Neural progenitor cell (in vitro differentiated cells): ENCODE data around the gene VAV3. TPM values are rescaled to one million over a fixed set of nuclear protein-coding genes. Genes with fewer than 3 reads are reported as not detected.
"Not testable (repeated sequence)": the region's sequence is repeated elsewhere in the genome, so short reads cannot be mapped to it uniquely, and the experiment has no call there.

ENCODE experiments used
- DNase-seq: peaks from one replicate; pipeline ENCODE4 v3.0.0-alpha.2; 2016; ENCODE audit warnings: low spot score
- H2AFZ ChIP-seq: fragments of 200-600 bp; sonication (generic); replicated peaks from 2 replicates; pipeline ENCODE4 v1.6.1; 2016; ENCODE audit warnings: antibody characterized with exemption
- H3F3A ChIP-seq: fragments of 200-600 bp; sonication (generic); 2 replicates; pipeline ENCODE4 v1.6.1; 2016; ENCODE audit warnings: antibody characterized with exemption, low read depth
- H3K27ac ChIP-seq: fragments of 200-600 bp; sonication (generic); 2 replicates; pipeline ENCODE4 v1.5.1; 2016; ENCODE audit warnings: mild to moderate bottlenecking
- H3K27me3 ChIP-seq: fragments of 200-600 bp; sonication (generic); 2 replicates; pipeline ENCODE4 v1.6.1; 2016; ENCODE audit warnings: mild to moderate bottlenecking, moderate library complexity
- H3K36me3 ChIP-seq: fragments of 200-600 bp; sonication (generic); 2 replicates; pipeline ENCODE4 v1.5.1; 2016
- H3K4me1 ChIP-seq: fragments of 200-600 bp; sonication (generic); 2 replicates; pipeline ENCODE4 v1.6.1; 2016; ENCODE audit warnings: mixed run types
- H3K4me2 ChIP-seq: fragments of 200-600 bp; sonication (generic); 2 replicates; pipeline ENCODE4 v1.6.1; 2016
- H3K4me3 ChIP-seq: fragments of 200-600 bp; sonication (generic); 2 replicates; pipeline ENCODE4 v1.5.1; 2016
- H3K79me2 ChIP-seq: fragments of 200-600 bp; sonication (generic); 2 replicates; pipeline ENCODE4 v1.6.1; 2016; ENCODE audit warnings: low read depth
- H3K9ac ChIP-seq: fragments of 200-600 bp; sonication (generic); 2 replicates; pipeline ENCODE4 v1.6.1; 2016
- H3K9me3 ChIP-seq: fragments of 200-600 bp; sonication (generic); 2 replicates; pipeline ENCODE4 v1.5.1; 2016; ENCODE audit warnings: low read depth
- H4K20me1 ChIP-seq: fragments of 200-600 bp; sonication (generic); 2 replicates; pipeline ENCODE4 v1.6.1; 2016; ENCODE audit warnings: low read depth
- H3K27ac Mint-ChIP-seq: 3 replicates; pipeline ENCODE4 v1.8.0; 2021; ENCODE audit warnings: mixed read lengths
- H3K27me3 Mint-ChIP-seq: 2 replicates; pipeline ENCODE4 v1.8.0; 2022; ENCODE audit warnings: low read depth, mild to moderate bottlenecking, inconsistent platforms, moderate library complexity, mixed read lengths; ENCODE audit not compliant: insufficient read depth
- H3K36me3 Mint-ChIP-seq: 3 replicates; pipeline ENCODE4 v1.8.0; 2021; ENCODE audit warnings: mixed read lengths
- H3K4me1 Mint-ChIP-seq: 3 replicates; pipeline ENCODE4 v1.8.0; 2021; ENCODE audit warnings: mixed read lengths
- H3K4me3 Mint-ChIP-seq: 3 replicates; pipeline ENCODE4 v1.8.0; 2021; ENCODE audit warnings: mild to moderate bottlenecking, moderate library complexity, mixed read lengths
- H3K9me3 Mint-ChIP-seq: 3 replicates; pipeline ENCODE4 v1.8.0; 2020; ENCODE audit warnings: mixed read lengths
- CTCF ChIP-seq: fragments of 200-600 bp; sonication (generic); IDR thresholded peaks from 2 replicates; pipeline ENCODE4 v1.5.1; 2017; ENCODE audit warnings: antibody characterized with exemption, mild to moderate bottlenecking
- EZH2 ChIP-seq: fragments of 200-600 bp; sonication (generic); IDR thresholded peaks from 2 replicates; pipeline ENCODE4 v1.6.1; 2017; ENCODE audit warnings: antibody characterized with exemption, mild to moderate bottlenecking, moderate library complexity
- EZH2phosphoT487 ChIP-seq: fragments of 200-600 bp; sonication (generic); IDR thresholded peaks from 2 replicates; pipeline ENCODE4 v1.6.1; 2017; ENCODE audit warnings: antibody characterized with exemption
- total RNA-seq: library from RNA; depleted of rRNA; stranded (reverse); fragments of >200 nt; gene quantifications from 2 replicates; pipeline ENCODE4 v1.2.3, GENCODE V29; 2015; ENCODE audit warnings: low replicate concordance

The VAV3 gene
- total RNA-seq, 1 donor from 2014 or later: 1.7 TPM

DNA sequence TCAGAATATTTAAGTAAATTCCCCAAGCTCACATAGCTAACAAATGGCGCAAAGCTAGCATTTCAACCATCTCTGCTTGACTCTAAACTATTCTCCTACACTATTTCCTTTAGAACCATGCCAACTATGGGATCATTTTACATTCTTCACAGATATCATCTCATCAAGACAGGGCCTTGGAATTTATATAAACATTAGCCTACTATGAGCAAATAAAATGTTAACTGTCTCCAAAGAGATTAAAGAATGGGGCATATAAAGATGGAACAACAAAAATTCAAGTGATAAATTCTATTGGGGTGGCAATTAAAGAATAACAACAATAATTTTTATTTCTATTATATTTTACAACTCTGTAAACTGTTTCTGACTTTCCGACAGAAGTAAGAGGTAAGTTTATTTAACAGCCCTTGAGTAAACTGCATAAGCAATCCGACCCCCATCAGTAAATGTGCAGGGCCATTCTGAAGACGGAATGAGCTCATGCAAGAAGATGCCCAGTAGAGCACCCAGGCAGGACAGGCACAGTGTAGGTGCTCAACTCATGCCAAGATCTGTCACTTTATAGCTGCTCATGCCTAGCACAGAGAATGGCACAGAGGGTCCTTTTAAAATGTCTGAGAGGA lies 261.9 kb downstream of the VAV3 start:
- Histone ChIP-seq H4K20me1 (no peaks in the 10 kb centered on the region), H2AFZ (peak overlapping the region; percentile 34), H3K79me2 (no peaks in the 10 kb centered on the region), H3K27ac (no peak overlapping the region), H3K9ac (no peak overlapping the region), H3K9me3 (no peaks in the 10 kb centered on the region), H3K4me2 (no peak overlapping the region), H3K36me3 (no peaks in the 10 kb centered on the region), H3K4me1 (peaks cover 5% of the 10 kb centered on the region), H3F3A (no peaks in the 10 kb centered on the region), H3K4me3 (no peak overlapping the region), H3K27me3 (no peaks in the 10 kb centered on the region)
- DNase-seq: no peak
- H3K27me3 Mint-ChIP-seq: no peaks in the 10 kb centered on the region
- no peak overlapping the region for H3K4me3 Mint-ChIP-seq
- H3K36me3 Mint-ChIP-seq: no peaks in the 10 kb centered on the region
- no peak overlapping the region for H3K27ac Mint-ChIP-seq
- TF ChIP-seq EZH2phosphoT487 (no peak), EZH2 (no peak), CTCF (no peak)
- no peaks in the 10 kb centered on the region for H3K4me1 Mint-ChIP-seq
- H3K9me3 Mint-ChIP-seq: peaks cover 2% of the 10 kb centered on the region

- DNase-seq, H3K27me3 ChIP-seq, H3K36me3 Mint-ChIP-seq, H3K4me1 ChIP-seq, H3K27ac ChIP-seq, H3K4me3 Mint-ChIP-seq, H4K20me1 ChIP-seq, H3K9me3 ChIP-seq, H3K4me1 Mint-ChIP-seq, H3K9ac ChIP-seq, H3F3A ChIP-seq, H3K4me3 ChIP-seq, H3K27me3 Mint-ChIP-seq, H3K79me2 ChIP-seq, H3K36me3 ChIP-seq, H2AFZ ChIP-seq, H3K4me2 ChIP-seq, H3K9me3 Mint-ChIP-seq, H3K27ac Mint-ChIP-seq: not testable (repeated sequence)
Measured at GRCh38 chr1:107700651-107701050, 264.3 kb downstream of the VAV3 start.

DNA sequence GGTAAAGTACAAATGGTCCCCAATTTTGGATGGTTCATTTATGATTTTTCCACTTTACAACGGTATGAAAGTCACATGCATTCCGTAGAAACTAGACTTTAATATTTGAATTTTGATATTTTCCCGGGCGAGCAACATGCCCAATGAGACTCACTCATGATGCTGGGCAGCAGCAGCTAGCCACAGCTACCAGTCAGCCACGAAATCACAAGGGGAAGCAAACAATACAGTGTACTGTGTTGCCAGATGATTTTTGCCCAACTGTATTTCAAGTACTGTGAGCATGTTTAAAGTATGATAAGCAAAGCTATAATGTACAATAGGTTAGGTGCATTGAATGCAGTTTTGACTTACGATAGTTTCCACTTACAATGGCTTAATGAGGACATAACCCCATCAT lies 266.8 kb downstream of the VAV3 start:
- no peaks in the 10 kb centered on the region for H3F3A ChIP-seq
- no peak overlapping the region for H2AFZ ChIP-seq
- TF ChIP-seq CTCF: no peak
- TF ChIP-seq EZH2: no peak
- no peak for TF ChIP-seq EZH2phosphoT487
- H3K27me3 ChIP-seq: no peaks in the 10 kb centered on the region
- no peaks in the 10 kb centered on the region for H3K36me3 ChIP-seq
- H3K9ac ChIP-seq: no peak overlapping the region
- H3K4me2 ChIP-seq: no peak overlapping the region
- no peaks in the 10 kb centered on the region for H3K4me1 ChIP-seq
- H3K4me3 Mint-ChIP-seq: no peak overlapping the region
- no peaks in the 10 kb centered on the region for H3K4me1 Mint-ChIP-seq
- no peak for DNase-seq
- H3K9me3 ChIP-seq: no peaks in the 10 kb centered on the region
- H3K27ac Mint-ChIP-seq: no peak overlapping the region
- no peak overlapping the region for H3K4me3 ChIP-seq
- peaks cover 2% of the 10 kb centered on the region for H3K9me3 Mint-ChIP-seq
- no peak overlapping the region for H3K27ac ChIP-seq
- no peaks in the 10 kb centered on the region for H4K20me1 ChIP-seq
- no peaks in the 10 kb centered on the region for H3K27me3 Mint-ChIP-seq
- no peaks in the 10 kb centered on the region for H3K36me3 Mint-ChIP-seq
- H3K79me2 ChIP-seq: no peaks in the 10 kb centered on the region

DNA sequence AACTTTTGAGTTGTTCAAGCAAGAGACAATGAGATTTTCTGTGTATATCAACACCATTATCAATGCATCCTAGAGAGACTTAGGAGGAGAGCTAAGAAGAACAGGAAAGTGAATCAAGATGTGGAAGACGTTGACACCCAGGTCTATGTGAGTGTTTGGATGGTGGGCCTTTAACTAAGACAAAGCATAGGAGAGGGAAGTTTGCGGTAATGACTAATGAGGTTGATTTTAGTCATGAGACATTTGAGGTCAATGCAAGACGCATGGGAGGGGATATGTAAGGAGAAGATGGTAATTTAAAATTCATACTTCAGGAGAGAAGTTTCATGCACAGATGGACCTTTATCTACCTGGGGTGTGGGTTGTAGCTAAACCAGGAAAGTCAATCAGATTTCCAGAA lies 269.6 kb downstream of the VAV3 start:
- Histone ChIP-seq H3K27ac (no peak overlapping the region), H3K4me3 (no peak overlapping the region), H3K4me1 (no peaks in the 10 kb centered on the region), H3K4me2 (no peak overlapping the region), H3K27me3 (no peaks in the 10 kb centered on the region), H3K36me3 (no peaks in the 10 kb centered on the region), H2AFZ (no peak overlapping the region), H3K9me3 (no peaks in the 10 kb centered on the region), H4K20me1 (no peaks in the 10 kb centered on the region), H3K79me2 (no peaks in the 10 kb centered on the region), H3K9ac (no peak overlapping the region), H3F3A (no peaks in the 10 kb centered on the region)
- Mint-ChIP-seq H3K4me1 (peaks cover 4% of the 10 kb centered on the region), H3K4me3 (no peak overlapping the region), H3K27ac (no peak overlapping the region), H3K9me3 (no peaks in the 10 kb centered on the region), H3K36me3 (no peaks in the 10 kb centered on the region), H3K27me3 (peaks cover 2% of the 10 kb centered on the region)
- DNase-seq: no peak
- TF ChIP-seq EZH2phosphoT487: no peak
- no peak for TF ChIP-seq EZH2
- TF ChIP-seq CTCF: no peak
